Muscle layer of colon (tissue), 2 donors: Measurements from ENCODE around the gene IRX6.

Experiments used
- H3K27ac ChIP-seq: one replicate; pipeline ENCODE4 v1.7.0; 2013; ENCODE audit warnings: low read depth, mild to moderate bottlenecking, low read length, moderate library complexity
- H3K27me3 ChIP-seq, 2 donors: one replicate each; pipeline ENCODE4 v1.7.0; 2013; ENCODE audit warnings: low read length in 2 of 2, mild to moderate bottlenecking in 2 of 2; ENCODE audit not compliant: insufficient read depth in 2 of 2, control insufficient read depth in 1 of 2
- H3K36me3 ChIP-seq: one replicate; pipeline ENCODE4 v1.7.0; 2013; ENCODE audit warnings: mild to moderate bottlenecking, low read length; ENCODE audit not compliant: insufficient read depth
- H3K4me1 ChIP-seq: one replicate; pipeline ENCODE4 v1.7.0; 2013; ENCODE audit warnings: mild to moderate bottlenecking, low read length; ENCODE audit not compliant: insufficient read depth
- H3K4me3 ChIP-seq, 2 donors: one replicate each; pipeline ENCODE4 v1.7.0; 2013; ENCODE audit warnings: low read length in 2 of 2, low read depth in 1 of 2, mild to moderate bottlenecking in 1 of 2, moderate library complexity in 1 of 2
- H3K9ac ChIP-seq: one replicate; pipeline ENCODE4 v1.7.0; 2013; ENCODE audit warnings: low read length
- H3K9me3 ChIP-seq: one replicate; pipeline ENCODE4 v1.7.0; 2013; ENCODE audit warnings: mild to moderate bottlenecking, low read length
- donor health status: abdominal sarcoma.
- donor health status: Adenocarcinoma of cecum.

Gene IRX6

DNA sequence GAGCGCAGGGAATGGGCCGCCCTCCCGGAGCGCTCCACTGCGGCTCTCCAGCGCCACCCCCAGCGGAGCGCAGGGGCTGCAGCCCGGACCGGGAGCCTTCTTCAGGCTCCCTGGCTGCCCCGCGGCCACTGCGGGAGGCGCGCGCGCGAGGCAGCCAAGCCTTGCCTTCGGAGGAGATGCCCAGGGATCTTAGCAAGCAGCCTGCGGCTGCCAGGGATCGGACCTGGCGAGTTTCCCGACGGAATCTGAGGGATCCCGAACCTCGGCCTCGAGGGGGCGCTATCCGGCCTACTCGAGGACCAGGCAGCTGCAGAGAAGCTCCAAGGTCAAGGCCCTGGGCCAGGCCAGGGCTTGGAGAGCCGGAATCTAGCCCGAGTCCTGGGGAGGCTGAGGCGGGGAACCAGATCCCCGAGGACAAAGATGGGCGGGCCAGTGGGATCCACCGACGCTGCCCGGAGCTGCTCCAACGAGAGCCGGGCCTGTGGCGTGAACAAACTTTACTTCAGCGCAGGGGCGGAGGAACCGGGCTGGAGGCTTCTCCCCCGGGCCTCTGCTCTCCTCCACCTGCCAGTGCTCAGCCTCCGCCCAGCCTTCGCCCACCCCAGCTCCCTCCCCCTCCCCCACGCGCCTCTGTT, at the start of gene IRX6:
Gene IRX6 (plus strand): TSS at position 567 of the 635 bp plus-strand sequence. CDS start 889 bp downstream, outside the sequence.
- no peaks in the 10 kb centered on the region for H3K9me3 ChIP-seq
- H3K27ac ChIP-seq = no peak within 1 kb of the TSS
- no peaks in the 10 kb centered on the region for H3K4me1 ChIP-seq
- H3K36me3 ChIP-seq = no peaks in the 10 kb centered on the region
- no peak within 1 kb of the TSS for H3K9ac ChIP-seq
- no peak within 1 kb of the TSS for H3K4me3 ChIP-seq
- H3K27me3 ChIP-seq = peaks cover 9 to 29% of the 10 kb centered on the region in 2 donors

DNA sequence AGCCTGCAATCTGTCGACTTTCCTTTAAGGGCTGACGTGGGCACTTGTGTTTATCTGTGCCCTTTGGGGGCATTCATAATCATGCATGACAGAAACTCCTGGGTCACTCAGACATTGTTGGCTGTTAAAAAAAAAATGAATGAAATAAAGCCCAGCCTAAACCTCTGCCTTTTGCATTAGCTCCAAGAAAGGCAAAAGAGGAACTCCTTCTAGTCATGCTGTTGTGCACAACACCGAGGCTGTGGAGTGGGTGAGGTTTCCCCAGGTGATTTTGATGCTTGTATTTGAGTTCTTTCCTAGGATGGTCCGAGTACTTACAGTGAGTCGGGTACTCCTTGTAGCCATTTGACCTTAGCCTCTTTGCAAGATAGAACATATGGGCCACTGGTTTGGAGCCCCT, 49.6 kb upstream of the IRX6 start:
- Histone ChIP-seq H3K4me3 (no peak overlapping the region), H3K4me1 (no peaks in the 10 kb centered on the region), H3K36me3 (no peaks in the 10 kb centered on the region), H3K27ac (no peak overlapping the region), H3K9ac (no peak overlapping the region), H3K27me3 (no peaks in the 10 kb centered on the region), H3K9me3 (no peaks in the 10 kb centered on the region)

DNA sequence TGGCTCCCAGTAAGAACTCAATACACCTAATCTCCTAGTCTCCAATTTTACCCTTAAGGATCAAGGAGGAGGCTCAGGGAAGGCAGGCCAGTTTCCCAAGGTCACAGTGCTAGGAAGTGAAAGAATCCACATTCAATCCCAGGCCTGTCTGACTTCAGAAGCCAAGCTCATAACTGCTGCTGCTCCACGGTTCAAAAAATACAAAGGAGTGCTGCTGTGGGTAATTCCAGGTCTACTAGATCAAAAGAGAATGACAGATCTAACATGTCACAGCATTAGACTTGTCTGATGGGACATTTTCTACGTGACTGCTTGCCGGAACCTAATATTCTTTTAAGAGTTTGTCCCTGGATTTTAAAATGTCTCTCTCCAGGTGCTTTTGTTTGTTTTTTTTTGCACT, 48.8 kb upstream of the IRX6 start:
- H3K9ac ChIP-seq = no peak overlapping the region
- no peaks in the 10 kb centered on the region for H3K27me3 ChIP-seq
- H3K36me3 ChIP-seq = no peaks in the 10 kb centered on the region
- no peaks in the 10 kb centered on the region for H3K4me1 ChIP-seq
- no peak overlapping the region for H3K4me3 ChIP-seq
- no peak overlapping the region for H3K27ac ChIP-seq
- H3K9me3 ChIP-seq = no peaks in the 10 kb centered on the region

- H3K27ac ChIP-seq = no peak overlapping the region
- H3K27me3 ChIP-seq = no peaks in the 10 kb centered on the region
- no peak overlapping the region for H3K9ac ChIP-seq
- H3K36me3 ChIP-seq = no peaks in the 10 kb centered on the region
- no peak overlapping the region for H3K4me3 ChIP-seq
- H3K4me1 ChIP-seq = no peaks in the 10 kb centered on the region
- no peaks in the 10 kb centered on the region for H3K9me3 ChIP-seq
These were observed 48.1 kb upstream of the IRX6 start for GRCh38 chr16:55275869-55276268.

- no peak overlapping the region for H3K9ac ChIP-seq
These were observed 46.5 kb upstream of the IRX6 start for GRCh38 chr16:55277536-55277935.

GRCh38 chr16:55279598-55279997, 44.4 kb upstream of the IRX6 start:
- Histone ChIP-seq H3K4me3 (no peak overlapping the region), H3K9me3 (no peaks in the 10 kb centered on the region), H3K9ac (no peak overlapping the region), H3K27ac (no peak overlapping the region), H3K27me3 (no peaks in the 10 kb centered on the region), H3K4me1 (no peaks in the 10 kb centered on the region), H3K36me3 (no peaks in the 10 kb centered on the region)

More at GRCh38 chr16:55277536-55277935, 46.5 kb upstream of the IRX6 start:
- H3K27ac ChIP-seq = no peak overlapping the region
- H3K4me1 ChIP-seq = no peaks in the 10 kb centered on the region
- H3K27me3 ChIP-seq = no peaks in the 10 kb centered on the region
- no peaks in the 10 kb centered on the region for H3K36me3 ChIP-seq
- no peaks in the 10 kb centered on the region for H3K9me3 ChIP-seq
- H3K4me3 ChIP-seq = no peak overlapping the region

GRCh38 chr16:55280587-55280986, 43.4 kb upstream of the IRX6 start:
- no peaks in the 10 kb centered on the region for H3K27me3 ChIP-seq
- H3K9ac ChIP-seq = no peak overlapping the region
- H3K4me1 ChIP-seq = no peaks in the 10 kb centered on the region
- no peaks in the 10 kb centered on the region for H3K9me3 ChIP-seq
- no peak overlapping the region for H3K4me3 ChIP-seq
- H3K27ac ChIP-seq = no peak overlapping the region
- no peaks in the 10 kb centered on the region for H3K36me3 ChIP-seq

DNA sequence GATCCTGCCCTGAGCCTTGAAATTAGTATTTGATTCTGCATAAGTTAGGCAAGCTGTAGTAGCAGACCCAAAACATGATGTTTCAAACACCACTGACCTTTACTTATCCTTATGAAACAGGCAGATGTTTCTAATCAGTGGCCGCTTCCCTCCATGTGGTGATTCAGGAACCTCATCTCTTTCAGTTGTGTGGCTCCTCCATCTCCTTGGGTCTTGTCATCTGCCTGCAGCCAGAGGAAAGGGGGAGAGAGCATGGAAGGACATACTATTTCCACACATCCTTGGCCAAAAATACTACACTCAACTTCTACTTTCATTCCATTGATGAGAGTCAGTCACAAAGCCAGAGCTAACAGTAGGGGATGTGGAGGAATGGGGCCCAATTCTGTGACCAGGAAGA, 41.6 kb upstream of the IRX6 start:
- Histone ChIP-seq H3K27ac (no peak overlapping the region), H3K9ac (no peak overlapping the region), H3K9me3 (no peaks in the 10 kb centered on the region), H3K4me1 (no peaks in the 10 kb centered on the region), H3K36me3 (no peaks in the 10 kb centered on the region), H3K27me3 (no peaks in the 10 kb centered on the region), H3K4me3 (no peak overlapping the region)

- Histone ChIP-seq H3K4me3 (no peak overlapping the region), H3K27me3 (no peaks in the 10 kb centered on the region), H3K27ac (no peak overlapping the region), H3K4me1 (no peaks in the 10 kb centered on the region), H3K9ac (no peak overlapping the region), H3K36me3 (no peaks in the 10 kb centered on the region), H3K9me3 (no peaks in the 10 kb centered on the region)
These were observed 39.9 kb upstream of the IRX6 start for GRCh38 chr16:55283812-55284717.

DNA sequence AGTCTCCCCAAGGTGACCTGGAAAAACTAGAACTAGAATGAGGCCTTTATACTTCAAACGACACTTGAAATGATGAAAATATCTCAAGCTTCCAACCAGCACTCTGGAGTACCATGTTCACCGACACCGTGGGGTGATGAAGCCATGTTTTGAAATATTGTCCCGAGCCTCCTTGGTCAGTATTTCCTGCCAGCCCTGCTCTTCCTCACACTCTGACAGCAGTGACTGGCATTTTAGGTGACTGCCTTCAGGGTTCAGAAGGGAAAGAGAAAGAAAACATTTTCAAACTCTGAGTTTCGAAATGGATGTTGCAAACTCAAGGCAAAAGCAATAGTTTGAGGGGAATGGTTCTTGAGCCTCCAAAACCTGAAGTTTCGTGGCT, 39.3 kb upstream of the IRX6 start:
- Histone ChIP-seq H3K36me3 (no peaks in the 10 kb centered on the region), H3K4me3 (no peak overlapping the region), H3K9me3 (no peaks in the 10 kb centered on the region), H3K4me1 (no peaks in the 10 kb centered on the region), H3K27ac (no peak overlapping the region), H3K27me3 (no peaks in the 10 kb centered on the region), H3K9ac (no peak overlapping the region)

GRCh38 chr16:55285586-55285985, 38.4 kb upstream of the IRX6 start:
- Histone ChIP-seq H3K9me3 (no peaks in the 10 kb centered on the region), H3K36me3 (no peaks in the 10 kb centered on the region), H3K27ac (no peak overlapping the region), H3K9ac (no peak overlapping the region), H3K4me3 (no peak overlapping the region), H3K27me3 (no peaks in the 10 kb centered on the region), H3K4me1 (no peaks in the 10 kb centered on the region)
